ENCODE measurements around the gene C20orf204.
"Not testable (repeated sequence)": the region's sequence is repeated elsewhere in the genome, so short reads cannot be mapped to it uniquely, and the experiment has no call there.

C20orf204 gene, protein sequence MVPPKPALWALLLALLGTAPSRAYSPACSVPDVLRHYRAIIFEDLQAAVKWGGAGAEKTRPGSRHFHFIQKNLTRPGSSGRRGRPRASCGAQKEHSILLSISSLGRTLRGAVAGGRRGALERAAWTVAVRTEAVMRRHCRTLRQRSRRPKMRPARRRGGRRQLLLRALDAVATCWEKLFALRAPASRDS

DNA sequence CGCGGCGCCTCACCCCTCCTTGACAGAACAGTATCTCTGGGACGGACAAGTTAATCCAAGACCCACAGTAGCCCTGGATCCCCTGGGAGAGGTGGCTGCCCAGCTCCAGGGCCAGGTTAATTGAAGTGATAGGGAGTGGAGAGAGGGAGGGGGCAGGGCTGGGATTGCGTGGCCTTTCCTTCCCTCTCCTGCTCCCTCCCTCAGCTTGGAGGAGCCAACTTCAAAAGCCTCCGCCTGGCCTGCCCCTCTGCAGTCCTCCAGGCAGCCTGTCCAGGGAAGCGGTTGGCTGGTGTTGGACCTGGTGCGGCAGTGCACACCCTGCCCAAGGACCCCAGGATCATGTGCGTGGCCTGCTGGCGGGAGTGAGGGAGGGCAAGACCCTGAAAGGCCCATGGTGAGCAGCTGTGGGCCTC is at the start of gene C20orf204:
TSS of gene C20orf204 (plus strand) at position 250 of the 413 bp plus-strand sequence. CDS start at position 392, 142 bp downstream.
- DNase-seq = no peak

DNA sequence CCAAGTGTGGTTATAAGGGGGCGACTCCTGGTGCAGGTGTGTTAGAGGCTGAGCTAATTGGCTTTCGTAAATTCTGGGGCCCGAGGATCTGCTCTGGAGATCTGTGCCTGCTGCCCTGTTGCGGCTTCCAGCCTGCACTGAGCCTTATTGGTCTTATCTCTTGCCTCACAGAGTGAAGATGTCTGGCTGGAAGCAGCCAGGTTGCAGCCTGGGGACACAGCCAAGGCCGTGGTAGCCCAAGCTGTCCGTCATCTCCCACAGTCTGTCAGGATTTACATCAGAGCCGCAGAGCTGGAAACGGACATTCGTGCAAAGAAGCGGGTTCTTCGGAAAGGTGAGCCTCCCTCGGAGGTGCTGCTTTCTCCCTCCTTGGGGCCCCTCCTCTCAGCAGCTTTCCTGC is 35.1 kb upstream of the C20orf204 start:
- DNase-seq = no peak

DNA sequence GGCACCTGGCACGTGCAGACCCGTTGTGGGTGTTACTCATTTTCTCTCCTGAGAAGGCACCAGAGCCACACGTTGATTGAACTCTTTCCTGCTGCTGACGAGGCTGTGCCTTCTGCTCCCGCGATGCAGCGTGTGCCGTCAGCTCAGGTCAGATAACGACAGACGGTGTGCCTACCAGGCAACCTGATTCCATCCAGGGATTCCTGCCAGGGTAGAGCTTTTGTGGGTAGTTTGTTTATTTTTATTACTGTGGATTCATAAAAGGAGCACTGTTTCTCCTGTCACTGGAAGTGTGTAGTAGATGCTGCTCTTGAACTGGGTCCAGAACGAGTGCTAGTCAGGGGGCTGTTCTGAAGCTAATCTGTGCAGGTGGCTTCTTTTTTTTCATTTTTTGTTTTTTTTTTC is 34.4 kb upstream of the C20orf204 start:
- no peak for DNase-seq

DNA sequence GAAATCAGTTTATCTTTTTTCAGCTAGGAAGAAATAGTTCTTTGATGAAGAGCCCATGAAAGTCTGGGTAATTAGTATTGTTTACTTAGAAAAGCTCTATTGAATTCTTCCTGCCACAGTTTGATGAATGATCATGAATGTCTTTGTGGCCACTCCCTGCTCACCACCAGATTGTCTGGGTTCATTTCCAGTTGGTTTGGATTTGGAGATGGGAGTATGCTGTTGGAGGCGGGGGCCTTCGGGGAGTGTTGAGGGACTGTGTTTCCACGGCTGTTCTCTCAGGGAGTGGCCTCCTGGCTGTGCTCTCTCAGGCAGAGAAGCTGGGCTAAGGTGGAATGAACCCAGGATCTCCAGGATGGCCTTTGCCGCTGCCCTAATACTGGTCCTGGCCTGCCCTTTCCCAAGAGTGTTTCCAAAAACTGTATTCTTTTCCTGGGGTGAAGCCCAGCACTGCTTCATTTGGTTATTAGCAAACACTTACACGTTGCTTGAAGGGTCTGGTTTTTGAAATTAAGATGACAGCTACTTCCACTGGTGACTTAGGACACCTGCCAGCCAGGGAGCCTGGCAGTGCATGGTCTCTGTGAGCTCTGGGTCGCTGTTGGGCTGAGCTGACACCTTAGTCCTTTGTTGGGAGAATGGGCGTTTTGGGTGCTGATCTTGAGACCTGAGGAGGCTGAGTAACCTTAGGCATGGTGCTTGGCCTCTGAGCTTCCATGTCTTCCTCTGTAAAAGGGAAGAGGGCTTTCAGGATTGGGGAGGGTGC is 31.8 kb upstream of the C20orf204 start:
- no peak for DNase-seq

DNA sequence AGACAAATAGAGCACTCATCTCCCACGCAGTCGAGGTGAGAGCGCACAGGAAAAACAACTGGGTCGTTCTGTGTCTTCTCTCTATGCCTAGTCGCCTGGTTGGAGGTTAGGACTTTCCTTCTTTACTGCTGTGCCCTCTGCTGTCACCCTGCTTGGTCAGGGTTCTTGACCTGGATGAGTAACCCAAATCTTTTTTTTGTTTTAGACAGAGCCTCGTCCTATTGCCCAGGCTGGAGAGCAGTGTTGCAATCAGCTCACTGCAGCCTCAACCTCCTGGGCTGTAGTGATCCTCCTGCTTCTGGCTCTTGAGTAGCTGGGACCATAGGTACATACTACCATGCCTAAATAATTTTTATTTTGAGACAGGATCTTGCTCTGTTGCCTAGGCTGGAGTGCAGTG is 30.6 kb upstream of the C20orf204 start:
- no peak for DNase-seq

DNA sequence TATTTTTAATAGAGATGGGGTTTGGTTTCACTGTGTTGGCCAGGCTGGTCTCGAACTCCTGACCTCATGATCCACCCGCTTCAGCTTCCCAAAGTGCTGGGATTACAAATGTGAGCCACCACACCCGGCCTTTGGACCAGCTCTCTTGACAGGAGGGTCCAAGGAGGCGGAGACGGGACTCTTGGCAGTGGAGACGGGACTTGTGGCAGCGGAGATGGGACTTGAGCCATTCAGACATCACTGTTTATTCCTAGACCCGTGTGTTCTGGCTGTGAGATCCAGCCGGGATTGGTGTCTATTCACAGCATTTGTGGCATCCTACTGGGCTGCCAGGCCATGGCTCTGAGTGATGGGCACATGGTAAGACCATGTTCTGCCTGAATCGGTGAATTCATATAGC is 29.5 kb upstream of the C20orf204 start:
- DNase-seq = no peak

DNA sequence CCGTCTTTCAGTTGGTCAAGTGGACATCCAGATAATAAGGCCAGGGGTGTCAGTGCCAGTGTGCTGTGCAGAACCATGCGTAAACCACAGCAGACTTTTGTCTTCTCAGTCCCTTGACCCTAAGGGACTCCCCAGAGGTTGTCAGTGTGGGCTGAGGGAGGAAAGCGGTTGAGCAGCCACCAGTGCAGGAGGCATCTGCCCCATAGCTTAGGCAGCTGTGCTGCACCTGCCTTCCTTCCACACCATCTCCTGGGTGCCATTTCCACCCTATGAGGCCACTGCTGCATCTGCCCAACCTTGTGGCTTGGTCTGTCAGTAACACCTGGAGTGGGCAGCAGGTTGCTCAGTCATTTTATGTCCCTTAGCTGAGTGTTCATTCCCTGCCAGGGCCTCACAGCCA is 29.1 kb upstream of the C20orf204 start:
- no peak for DNase-seq

DNA sequence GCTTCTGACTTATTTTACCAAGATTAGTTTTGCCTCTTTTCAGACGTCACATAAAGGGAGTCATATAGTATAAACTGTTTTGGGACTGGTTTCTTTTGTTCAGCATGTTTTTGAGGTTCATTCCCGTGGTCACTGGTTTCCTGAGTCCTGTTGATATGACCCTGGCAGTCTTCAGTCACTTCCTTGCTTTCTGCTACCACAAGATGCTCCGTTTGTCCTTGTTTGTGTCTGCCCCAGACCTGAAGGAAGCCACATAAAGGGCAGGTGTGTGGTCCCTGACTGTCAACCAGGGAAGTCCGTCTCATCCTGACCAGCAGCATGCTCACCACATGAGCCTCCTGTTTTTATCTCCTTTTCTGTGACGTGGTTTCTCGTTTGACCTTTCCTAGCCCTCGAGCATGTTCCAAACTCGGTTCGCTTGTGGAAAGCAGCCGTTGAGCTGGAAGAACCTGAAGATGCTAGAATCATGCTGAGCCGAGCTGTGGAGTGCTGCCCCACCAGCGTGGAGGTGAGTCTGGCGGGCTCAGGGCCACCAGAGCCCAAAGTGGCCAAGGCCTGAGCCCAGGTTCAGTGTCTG is 26.1 kb upstream of the C20orf204 start:
- DNase-seq = no peak

DNA sequence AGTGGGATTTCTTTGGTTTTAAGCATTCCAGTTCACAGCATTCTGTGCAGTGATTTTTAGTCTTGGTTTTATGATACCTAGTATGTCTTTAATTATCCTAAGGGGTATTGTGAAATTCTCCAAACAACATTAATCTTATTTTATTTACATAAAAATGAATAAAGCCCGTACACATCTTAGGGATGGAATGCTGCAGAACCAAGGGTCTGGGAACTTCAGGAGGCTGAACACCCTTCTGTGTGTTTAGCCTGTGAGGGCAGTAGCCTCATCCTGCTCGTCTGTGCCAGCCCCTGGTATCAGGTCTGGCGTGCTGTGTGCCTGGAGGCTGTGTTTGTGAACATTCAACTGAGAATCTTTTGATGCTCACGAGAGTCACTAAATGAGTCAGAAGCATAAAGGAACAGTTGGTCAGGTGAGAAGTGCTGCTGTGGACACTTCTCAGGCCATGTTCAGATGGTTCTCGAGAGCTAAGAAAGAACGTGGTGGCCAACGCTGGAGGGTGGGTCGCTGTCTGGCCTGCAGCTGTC is 25.2 kb upstream of the C20orf204 start:
- DNase-seq = no peak

DNA sequence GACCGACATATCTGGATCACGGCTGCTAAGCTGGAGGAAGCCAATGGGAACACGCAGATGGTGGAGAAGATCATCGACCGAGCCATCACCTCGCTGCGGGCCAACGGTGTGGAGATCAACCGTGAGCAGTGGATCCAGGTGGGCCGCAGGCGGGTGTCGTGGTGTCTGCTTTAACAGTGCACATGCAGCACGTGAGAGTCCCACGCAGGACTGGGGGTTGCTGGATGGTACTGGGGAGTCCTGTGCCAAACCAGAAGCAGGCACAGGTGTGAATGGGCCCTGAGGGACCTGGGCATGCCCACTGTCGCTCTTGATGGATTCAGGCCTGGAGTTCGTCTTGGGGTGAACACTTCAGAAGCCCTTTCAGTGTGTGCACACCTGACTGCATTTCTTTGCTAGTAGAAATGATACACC is 24.6 kb upstream of the C20orf204 start:
- no peak for DNase-seq

DNA sequence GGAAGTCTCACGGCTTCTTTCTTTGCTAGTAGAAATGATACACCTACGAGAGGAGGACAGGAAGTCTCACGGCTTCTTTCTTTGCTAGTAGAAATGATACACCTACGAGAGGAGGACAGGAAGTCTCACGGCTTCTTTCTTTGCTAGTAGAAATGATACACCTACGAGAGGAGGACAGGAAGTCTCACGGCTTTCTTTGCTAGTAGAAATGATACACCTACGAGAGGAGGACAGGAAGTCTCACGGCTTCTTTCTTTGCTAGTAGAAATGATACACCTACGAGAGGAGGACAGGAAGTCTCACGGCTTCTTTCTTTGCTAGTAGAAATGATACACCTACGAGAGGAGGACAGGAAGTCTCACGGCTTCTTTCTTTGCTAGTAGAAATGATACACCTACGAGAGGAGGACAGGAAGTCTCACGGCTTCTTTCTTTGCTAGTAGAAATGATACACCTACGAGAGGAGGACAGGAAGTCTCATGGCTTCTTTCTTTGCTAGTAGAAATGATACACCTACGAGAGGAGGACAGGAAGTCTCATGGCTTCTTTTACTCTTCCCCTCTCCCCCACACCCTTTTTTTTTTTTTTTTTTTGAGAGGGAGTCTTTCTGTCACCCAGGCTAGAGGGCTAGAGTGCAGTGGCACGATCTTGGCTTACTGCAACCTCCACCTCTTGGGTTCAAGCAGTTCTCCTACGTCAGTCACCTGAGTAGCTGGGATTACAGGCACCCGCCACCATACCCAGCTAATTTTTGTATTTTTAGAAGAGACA is 23.4 kb upstream of the C20orf204 start:
- DNase-seq = not testable (repeated sequence)

DNA sequence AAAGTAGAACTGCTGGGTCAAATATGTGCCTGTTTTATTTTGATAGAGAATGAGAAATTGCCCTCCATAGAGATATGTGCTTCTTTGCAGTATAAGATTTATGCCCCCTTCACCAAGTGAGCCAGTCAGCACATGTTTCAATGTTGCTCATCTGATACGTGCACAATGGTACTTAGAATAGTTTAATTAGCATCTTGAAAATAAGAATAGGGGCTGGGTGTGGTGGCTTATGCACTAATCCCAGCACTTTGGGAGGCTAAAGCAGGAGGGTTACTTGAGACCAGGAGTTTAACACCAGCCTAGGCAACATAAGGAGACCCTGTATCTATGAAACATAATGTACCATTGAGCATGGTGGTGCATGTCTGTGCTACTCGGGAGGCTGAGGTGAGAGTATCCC is 20.3 kb upstream of the C20orf204 start:
- no peak for DNase-seq

DNA sequence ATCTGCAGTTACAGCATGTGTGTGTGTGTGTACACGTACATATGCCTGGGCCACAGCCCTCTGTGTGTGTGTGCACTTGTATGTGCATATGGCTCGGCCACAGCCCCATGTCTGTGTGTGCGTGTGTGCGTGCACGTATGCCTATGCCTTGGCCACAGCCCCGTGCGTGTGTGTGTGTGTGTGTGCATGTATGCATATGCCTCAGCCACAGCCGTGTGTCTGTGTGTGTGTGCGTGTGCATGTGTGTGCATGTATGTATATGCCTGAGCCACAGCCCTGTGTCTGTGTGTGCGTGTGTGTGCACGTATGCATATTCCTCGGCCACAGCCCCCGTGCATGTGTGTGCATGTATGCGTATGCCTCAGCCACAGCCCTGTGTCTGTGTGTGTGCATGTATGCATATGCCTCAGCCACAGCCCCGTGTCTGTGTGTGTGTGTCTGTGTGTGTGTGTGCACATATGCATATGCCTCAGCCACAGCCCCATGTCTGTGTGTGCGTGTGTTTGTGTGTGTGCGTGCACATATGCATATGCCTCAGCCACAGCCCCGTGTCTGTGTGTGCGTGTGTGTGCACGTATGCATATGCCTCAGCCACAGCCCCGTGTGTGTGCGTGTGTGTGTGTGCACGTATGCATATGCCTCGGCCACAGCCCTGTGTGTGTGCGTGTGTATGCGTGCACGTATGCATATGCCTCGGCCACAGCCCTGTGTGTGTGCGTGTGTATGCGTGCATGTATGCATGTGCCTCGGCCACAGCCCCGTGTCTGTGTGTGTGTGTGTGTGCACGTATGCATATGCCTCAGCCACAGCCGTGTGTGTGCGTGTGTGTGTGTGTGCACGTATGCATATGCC is 14.6 kb upstream of the C20orf204 start:
- no peak for DNase-seq

DNA sequence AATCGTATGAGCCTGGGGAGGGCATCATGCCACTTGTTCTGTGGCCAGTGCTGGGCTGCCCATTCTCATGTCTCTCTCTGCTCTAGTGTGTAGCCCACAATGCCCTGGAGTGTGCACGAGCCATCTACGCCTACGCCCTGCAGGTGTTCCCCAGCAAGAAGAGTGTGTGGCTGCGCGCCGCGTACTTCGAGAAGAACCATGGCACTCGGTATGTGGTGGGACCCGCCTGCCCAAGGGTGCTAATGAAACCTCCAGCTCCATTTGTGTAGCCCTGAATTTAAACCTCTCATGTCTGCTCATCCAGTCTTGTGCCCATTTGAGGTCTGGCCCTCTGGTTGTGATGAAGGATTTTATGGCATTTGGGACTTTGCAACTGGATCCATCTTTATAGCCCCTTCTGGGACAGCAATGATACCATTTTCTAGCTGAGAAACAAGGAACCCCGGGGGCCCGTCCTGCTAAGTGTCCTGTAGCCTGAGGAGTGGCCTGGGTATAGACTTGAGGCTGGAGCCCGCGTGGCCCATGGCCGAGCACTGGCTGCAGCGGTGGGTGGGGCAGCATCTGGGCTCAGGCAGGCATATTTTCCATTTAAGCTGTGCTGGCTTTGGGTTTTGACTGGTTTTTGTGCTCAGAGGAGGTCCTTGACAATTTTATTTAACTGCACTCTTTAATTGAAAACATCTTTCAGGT is 13.2 kb upstream of the C20orf204 start:
- no peak for DNase-seq

DNA sequence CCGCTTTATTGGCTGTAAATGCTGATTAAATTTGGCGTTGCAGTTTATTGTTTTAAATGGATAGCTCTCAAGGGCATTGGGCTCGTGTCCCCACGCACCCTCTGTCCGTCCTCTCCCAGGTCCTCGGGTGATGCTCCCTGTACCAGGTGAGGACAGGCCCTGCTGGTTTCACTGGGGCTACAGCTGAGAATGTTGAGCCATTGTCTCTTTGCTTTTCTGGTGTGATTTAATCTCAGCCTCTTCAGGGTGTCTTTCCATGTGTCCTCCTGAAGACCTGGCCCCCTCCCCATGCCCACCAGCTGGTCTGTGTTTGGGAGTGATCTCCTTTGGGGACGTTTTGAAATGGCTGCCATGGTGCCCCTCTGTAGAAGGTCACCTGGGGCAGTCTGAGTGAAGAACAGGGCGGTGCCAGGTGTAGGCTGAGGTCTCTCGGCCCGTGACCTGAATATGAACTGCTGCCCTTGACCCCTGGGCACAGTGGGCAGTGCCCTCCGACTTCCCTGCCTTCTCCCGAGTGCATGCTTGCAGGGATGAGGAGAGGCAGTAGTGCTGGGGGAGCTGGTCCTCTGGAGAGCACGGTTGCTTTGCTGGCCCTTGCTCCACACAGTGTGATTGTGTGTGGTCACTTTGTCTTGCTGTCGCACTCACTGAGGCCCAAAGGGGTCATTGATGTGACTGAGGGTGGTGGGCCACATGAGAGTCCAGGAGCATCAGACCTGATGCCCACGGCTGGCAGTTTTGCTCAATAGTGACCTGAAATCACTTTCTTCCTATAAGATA is 12.4 kb upstream of the C20orf204 start:
- no peak for DNase-seq

DNA sequence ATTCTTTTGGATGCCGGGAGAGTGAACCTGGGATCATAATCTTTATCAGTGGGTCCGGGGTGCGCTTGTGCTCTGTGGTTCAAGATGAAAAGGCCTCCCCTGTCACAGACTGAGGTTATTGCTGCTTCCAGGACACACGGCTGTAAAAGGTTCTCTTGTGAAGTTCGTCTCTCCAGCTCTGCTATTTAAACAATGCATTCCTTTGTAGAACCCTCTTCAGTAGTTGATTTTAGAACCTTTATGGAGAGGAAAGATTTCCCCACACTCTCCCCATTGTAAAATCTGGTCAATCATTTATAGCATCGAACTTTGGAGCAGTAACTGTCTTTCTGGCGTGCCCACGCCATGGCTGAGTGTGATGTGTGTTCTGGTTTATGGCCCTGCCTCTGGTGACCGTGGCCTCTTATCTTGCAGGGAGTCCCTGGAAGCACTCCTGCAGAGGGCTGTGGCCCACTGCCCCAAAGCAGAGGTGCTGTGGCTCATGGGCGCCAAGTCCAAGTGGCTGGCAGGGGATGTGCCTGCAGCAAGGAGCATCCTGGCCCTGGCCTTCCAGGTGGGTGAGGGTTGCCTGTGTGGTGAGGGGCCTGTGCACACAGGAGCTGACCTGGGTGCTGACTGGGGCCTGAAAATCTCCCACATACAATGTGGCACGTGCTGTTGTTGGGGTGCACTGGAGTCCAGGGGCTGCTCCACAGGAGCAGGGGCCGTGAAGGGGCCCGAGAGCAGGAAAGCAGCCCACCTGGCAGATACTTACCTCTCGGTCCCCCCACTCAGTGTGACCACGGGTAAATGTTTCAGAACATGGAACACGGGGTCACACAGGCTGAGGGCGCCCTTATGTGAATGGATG is 11.6 kb upstream of the C20orf204 start:
- no peak for DNase-seq

DNA sequence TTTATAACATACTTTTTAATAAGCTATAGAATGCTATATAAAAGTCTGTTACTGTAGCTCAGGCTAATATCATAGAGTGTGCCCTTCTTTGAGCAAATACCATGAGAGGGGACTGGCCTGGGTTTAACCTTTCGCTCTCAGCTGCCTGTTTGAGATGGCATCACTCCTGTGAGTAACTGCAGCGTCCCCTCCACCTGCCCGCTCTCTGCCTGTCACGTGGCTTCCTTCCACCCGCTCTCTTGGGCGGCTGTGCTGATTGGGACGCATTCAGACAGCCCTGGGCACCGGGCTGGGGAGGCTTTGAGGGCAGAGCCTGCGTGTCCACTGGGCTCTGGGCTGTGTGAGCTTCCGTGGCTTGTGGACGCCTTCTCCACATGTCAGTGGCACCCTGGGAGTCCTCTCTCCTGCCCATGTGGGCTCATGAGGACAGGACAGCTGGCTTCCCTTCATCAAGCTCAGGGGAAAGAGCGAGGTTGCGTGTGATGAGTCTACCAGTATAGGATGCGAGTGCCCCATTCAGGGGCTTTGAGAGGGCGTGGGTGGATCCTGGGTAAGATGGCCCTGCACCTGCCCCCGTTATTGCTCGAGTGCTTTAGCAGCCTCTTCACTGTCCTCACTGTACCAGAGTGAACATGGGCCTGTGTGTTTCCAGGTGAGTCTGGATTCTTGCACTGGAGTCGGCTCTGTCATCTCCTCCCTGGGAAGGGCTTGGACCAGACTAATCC is 10.7 kb upstream of the C20orf204 start:
- DNase-seq = no peak

DNA sequence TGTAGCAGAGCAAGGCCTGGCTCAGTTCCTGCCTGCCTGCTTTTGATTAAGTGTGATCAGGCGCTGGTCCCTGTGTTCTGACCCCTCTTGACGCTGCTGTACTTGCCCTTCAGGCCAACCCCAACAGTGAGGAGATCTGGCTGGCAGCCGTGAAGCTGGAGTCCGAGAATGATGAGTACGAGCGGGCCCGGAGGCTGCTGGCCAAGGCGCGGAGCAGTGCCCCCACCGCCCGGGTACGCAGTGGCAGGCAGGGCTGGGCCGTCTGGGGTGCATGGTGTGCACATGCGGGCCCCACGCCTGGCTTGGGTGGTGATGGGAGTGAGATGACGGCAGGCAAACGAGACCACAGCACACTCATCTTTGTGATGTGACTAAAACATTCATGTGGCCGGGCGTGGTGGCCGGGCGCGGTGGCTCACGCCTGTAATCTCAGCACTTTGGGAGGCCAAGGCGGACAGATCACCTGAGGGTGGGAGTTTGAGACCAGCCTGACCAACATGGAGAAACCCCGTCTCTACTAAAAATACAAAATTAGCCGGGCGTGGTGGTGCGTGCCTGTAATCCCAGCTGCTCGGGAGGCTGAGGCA is 10.1 kb upstream of the C20orf204 start:
- no peak for DNase-seq

Data from activated gamma-delta T cell treated with Interleukin-2 at 50 U/mL for 16 hours (primary cell).